Stimulated activated CD8-positive, alpha-beta memory T cell treated with anti-CD3 and anti-CD28 coated beads, Interleukin-12 subunit alpha, Interleukin-12 subunit beta, amount 100 ng/mL, for 4 hours (primary cell): ENCODE measurements around the gene DIAPH1.

Source experiments
- DNase-seq: peaks from one replicate; pipeline ENCODE4 v3.0.0-alpha.2; 2020; ENCODE audit warnings: low read depth

Gene DIAPH1

DNA sequence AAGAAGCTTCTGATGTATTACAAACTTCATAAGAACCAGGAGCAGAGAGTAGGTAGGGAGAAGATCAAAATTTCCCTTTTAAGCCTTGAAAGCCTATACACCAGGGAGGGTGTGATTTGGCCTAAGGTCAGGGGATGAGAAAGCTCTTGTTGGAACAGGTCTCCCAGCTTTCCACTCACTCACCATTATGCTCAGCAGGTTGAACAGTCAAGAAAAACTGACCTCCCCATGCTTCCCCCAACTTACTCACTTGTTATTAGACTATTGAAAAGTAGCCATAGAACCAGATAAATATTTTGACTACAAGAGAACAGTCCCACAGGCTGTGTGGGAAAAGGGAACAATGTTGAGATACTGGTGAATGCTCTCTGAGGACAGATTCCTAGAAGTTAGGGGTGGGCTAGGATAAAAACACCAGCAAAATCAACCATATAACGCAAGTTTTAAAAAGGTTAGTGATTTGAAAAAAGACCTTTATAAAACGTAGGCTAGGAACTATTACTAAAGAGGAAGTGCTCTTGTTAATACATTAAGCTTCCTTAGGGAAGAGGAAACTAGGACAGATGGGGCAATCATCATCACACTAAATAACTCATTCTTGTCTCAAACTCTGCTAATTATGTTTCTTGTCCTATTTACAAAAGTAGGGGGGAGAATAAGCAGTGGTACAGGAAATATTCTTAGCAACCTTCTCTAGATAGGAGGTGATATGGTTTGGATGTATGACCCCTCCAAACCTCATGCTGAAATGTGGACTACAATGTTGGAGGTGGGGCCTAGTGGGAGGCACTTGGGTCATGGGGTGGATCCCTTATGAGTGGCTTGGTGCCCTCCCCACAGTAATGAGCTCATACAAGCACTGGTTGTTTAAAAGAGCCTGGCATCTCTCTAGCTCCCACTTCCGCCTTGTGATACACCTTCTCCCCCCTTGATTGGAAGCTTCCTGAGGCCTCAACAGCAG is 98.9 kb downstream of the DIAPH1 start:
- no peak for DNase-seq

DNA sequence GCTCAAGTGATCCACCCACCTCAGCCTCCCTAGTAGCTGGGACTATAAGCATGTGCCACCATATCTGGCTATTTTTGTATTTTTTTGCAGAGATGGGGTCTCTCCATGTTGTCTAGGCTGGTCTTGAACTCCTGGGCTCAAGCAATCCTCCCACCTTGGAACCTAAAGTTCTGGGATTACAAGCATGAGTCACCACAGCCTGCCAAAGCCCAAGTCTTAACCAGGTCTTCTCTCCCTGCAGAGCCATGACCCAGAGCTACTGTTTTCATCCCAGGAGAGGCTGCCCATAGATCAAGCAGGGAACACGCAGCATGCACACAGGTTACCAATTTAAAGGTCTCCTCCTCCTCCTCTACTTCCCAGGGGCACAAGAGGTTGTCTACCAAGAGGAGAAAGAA is 100.2 kb downstream of the DIAPH1 start:
- no peak for DNase-seq

DNA sequence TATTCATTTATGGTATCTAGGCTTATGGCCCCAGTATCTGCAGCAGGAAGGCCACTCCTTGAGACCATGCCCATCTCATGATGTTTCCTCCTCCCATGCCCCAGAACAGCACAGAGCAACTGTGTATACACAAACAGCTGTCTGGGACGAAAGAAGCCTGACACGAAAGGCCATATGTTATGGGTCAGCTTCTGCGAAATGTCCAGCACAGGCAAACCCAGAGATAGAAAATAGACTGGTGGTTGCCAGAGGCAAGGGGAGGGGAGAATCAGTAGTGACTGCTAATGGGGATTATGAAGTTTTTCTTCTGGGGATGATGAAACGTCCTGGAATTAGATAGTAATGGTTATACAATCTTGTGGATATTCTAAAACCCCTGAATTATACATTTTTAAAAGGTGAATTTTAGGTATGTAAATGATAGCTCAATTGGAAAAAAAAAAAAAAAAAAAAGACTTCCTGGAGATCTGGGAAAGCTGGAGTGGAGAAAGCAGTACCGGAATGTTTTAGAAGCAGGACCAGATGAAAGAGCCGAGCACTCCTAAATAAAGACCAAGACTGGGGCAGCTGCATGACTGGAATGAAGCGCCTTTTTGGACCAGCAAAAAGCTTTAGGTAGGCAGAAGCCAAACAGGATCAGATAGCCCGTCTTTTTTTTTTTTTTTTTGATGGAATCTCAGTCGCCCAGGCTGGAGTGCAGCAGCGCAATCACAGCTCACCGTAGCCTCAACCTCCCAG is 100.8 kb downstream of the DIAPH1 start:
- DNase-seq = no peak

DNA sequence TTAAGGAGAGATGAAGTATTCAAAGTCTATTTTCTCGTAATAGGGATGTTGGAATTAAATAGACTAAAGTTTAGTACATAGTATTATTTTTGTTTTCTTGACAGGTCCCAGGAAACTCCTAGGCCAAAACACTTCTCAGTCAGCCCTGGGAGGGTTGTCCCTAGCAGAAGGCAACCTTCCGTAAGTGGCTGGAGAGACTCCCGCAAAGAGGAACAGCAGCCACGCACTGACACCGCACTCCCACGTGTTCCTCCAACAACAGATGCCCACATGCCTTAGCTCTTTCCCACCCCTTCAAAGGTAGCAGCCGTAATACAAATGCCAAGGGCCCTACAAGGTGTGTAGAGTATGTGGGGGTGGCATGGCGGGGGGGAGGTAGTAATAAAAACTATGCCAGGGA is 101.5 kb downstream of the DIAPH1 start:
- DNase-seq = no peak

DNA sequence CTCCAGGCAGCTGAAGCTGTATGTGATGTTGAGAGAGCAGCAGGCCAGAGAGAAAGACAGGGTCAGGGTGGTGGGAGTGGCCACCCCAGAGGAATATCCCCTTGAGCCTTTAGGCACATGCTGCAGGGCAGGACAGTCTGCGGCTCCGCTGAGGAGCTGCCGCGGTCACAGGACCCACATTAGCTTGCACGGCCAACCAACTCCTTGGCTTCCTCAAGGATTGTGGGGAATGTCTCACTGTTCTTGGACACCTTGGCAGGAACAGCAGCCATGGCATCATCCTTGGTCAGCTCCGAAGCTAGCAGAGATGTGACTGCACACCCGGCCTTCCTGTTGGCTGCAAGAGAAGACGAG is 102.2 kb downstream of the DIAPH1 start:
- no peak for DNase-seq

DNA sequence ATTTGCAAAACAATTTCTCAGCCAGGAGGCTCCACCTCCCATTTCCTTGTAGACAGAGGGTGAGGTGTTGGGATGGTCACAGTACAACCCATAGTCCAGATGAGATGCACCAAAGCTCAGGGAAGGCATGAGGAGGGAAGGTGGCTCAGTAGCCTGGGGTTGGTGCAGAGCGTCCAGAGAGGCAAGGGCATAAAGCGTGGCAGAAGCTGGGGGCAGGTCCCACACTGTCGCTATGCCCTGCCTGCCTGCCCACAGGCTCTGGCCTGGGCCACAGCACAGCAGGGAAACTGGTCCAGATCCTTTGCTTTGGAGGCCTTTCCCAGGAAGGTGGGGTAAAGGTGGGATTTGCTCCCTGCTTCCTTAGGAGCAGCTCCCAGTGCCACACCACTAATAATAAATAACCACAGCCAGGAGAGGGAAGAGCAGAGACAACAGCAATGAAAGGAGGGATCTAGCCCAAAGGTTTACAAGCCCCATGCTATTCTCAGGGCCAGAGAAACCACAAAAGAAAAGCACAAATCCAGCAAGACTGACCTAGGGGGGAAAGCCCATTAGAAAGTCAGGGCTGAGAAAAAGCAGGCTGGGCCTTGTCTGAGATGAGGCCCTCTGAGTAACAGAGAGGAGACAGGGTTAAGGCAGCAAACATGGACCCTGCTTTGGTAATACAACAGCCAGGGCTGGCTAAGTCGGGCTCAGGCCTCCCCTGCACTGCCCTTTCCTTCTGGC is 102.7 kb downstream of the DIAPH1 start:
- no peak for DNase-seq

DNA sequence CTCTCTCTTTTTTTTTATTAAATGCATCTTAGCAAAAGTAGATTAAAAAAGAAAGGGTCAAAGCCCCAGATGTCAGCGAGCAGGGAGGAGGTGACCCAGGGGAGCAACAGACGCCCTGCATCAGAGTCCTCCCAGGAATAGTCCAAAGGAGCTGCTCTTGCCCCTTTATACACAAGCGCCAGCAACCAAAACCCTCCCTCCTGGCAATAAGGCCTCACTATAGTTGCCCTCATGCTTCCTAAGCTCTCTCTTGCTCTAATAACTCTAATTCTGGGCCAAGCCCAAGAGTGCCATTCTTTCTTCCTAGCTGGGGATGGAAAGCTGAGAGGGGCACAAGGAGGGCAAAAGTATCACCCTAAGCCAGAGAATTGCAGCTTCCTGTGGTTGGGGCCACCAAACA is 103.7 kb downstream of the DIAPH1 start:
- DNase-seq = no peak

DNA sequence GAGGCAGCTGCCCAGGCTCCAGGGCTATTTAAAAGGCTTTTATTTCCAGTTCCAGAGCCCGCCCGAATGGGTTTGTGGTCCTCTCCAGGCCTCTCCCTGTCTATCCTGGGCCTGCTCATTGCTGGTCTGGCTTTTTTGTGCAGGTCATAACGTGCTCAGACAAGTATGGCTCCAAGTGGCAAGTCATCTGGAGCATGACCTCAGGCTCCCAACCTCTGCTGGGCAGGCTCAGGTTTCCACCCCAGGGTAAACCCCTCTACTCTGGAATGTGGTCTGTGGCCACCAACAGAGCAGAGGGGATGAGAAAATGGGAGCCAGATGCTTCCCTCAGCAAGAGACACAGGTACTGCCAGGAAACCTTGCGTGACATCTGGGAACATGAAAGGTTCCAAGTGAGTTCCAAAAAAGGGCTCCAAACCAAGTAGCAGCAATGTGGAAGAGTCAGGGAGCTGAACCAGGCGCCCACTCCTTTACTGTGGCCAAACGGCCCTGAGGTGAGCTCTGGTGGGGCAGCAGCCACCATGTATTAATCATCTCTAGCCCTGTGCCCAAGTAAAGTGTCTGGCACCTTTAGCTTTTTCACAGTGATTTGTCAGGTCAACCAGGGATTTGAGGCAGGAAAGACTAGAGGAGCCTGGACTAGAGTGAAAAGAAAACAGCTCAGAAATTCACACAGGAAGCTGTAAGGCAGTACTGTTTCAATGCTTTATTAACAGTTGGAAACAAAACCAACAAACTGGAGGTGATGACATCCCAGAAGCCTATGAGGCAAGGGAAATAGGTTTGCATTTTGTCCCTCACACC is 104.3 kb downstream of the DIAPH1 start:
- no peak for DNase-seq

DNA sequence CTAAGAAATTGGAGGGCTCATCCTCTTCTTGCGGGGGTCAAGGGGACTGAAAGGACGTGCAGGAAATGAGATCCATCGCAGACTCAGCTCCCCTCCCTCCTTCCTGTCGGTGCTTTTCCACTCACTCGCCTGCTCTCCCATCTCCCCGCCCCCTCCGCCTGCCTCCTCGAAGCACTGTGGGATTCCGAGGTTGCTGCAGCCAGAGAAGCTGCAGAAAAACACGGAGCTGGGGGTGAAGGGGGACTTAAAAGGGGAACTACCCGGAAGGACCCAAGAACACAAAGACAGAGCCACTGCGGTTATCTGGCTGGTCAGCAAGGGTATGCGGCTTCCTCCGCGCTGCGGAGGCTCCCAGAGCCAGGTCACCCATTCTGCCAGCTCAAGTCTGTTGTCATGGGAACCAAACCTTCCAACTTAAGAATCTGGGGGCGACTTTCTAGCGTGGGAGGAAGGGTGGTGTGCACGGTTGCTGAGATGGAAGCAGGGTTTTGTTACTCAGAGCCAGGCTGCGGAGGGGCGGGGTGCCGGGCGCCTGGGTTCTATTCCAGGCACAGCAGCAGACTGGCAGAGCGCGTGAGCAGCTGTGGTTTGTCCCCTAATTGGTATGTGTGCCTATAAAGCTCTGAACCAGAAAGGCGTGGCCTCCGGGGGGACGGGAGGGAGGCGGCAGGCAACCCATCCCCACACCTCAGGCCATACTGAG is 105.0 kb downstream of the DIAPH1 start:
- DNase-seq = peak; percentile 58

DNA sequence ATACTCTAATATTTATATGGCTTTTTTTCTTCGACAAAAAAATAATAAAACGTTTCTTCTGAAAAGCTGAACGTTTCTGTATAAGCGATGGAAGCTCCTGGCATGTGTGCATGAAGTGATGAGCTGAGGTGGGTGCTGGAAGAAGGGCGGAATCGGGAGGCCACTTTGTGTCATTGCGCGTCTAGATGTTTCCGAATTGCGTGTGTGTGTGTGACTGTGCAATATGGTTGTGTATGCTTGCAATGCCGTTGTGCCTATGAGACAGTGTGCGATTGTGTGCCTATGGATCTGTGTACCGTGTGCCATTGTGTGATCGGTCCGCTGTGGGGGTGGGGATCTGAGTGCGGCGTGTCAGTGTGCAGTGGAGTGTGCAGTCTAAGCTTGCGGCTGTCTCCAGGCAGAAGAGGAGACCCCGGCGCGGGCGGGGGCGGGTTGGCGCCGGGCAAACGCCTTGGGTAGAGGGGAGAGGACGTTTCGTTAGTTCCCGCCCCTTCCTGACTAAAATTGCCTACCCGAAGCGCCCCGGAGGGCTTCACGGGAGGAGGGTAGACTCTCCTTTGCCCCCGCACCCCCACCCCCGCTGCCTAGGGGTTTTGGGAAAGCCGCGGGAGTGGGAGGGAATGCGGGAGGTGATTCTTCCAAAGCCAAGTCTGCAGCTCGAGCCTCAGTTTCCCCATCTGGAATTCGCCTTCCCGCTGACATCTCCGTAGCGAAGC is 105.7 kb downstream of the DIAPH1 start:
- no peak for DNase-seq

DNA sequence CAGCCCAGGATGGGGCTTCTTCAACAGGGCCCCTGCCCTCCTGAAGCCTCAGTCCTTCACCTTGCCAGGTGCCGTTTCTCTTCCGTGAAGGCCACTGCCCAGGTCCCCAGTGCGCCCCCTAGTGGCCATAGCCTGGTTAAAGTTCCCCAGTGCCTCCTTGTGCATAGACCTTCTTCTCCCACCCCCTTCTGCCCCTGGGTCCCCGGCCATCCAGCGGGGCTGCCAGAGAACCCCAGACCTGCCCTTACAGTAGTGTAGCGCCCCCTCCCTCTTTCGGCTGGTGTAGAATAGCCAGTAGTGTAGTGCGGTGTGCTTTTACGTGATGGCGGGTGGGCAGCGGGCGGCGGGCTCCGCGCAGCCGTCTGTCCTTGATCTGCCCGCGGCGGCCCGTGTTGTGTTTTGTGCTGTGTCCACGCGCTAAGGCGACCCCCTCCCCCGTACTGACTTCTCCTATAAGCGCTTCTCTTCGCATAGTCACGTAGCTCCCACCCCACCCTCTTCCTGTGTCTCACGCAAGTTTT is 106.3 kb downstream of the DIAPH1 start:
- DNase-seq = peak; percentile 55

DNA sequence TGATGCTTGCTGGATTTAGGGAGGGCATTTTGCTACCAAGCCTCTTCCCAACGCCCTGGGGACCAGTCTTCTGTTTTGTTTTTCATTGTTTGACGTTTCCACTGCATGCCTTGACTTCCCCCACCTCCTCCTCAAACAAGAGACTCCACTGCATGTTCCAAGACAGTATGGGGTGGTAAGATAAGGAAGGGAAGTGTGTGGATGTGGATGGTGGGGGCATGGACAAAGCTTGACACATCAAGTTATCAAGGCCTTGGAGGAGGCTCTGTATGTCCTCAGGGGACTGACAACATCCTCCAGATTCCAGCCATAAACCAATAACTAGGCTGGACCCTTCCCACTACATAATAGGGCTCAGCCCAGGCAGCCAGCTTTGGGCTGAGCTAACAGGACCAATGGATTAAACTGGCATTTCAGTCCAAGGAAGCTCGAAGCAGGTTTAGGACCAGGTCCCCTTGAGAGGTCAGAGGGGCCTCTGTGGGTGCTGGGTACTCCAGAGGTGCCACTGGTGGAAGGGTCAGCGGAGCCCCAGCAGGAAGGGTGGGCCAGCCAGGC is 107.0 kb downstream of the DIAPH1 start:
- no peak for DNase-seq

DNA sequence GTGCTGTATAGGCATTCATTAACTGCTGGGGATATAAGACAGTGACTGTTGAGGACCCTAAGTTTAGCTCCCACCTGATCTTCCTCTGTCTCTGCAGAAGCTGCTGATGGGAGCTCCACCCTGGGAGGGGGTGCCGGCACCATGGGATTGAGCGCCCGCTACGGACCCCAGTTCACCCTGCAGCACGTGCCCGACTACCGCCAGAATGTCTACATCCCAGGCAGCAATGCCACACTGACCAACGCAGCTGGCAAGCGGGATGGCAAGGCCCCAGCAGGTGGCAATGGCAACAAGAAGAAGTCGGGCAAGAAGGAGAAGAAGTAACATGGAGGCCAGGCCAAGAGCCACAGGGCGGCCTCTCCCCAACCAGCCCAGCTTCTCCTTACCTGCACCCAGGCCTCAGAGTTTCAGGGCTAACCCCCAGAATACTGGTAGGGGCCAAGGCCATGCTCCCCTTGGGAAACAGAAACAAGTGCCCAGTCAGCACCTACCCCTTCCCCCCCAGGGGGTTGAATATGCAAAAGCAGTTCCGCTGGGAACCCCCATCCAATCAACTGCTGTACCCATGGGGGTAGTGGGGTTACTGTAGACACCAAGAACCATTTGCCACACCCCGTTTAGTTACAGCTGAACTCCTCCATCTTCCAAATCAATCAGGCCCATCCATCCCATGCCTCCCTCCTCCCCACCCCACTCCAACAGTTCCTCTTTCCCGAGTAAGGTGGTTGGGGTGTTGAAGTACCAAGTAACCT is 107.8 kb downstream of the DIAPH1 start:
- no peak for DNase-seq

DNA sequence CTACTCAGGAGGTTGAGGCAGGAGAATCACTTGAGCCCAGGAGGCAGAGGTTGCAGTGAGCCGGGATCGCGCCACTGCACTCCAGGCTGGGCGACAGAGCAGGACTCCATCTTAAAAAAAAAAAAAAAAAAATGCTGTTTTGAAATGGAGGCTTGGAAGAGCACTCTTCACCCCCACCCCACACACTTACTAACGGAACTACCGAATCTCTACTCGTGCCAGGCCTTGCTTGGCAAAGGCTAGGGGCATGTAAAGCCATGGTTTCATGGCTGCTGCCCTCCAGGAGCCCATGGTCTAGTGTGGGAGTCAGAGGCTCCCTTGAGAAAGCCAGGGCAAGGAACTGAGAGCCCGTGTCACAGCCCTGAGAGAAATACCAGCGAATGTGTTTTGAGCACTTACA is 108.6 kb downstream of the DIAPH1 start:
- DNase-seq = no peak

DNA sequence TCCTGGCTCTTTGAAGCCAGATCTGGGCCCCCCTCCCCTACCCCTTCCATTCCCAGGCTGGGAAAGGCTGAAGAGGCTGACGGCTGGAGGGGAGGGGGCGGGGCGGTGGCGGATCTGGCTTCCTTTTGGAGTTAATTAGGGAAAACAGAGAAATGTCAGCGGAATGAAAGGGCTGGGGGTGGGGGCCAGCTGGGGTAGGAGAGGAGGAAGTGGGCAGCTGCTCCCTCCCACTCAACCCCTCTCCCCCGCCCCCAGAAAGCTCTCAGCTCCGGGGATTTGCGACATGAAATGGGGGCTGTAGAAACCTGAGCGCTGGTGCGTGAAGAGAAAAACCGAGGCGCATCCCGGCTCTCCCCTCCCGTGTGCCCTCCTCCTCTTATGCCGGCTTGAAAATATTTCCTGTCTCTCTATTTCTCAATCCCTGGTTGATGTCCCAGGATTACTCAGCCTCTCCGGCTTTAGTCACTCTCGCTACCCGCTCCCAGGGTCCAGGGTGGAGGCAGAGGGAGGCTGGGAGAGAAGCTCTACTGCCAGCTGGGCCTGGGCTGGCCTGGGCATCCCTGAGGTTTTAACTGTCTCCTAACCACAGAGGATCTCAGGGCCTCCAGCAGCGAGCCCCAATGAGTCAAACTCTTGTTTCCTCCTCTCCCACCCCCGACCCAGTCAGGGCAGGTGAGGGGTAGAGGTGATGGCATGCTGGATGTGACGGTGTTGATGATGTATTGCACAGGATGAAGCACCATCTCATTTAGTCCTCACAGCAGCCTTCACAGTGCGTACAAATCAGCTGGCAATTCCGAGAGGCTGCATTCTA is 109.8 kb downstream of the DIAPH1 start:
- DNase-seq = no peak

DNA sequence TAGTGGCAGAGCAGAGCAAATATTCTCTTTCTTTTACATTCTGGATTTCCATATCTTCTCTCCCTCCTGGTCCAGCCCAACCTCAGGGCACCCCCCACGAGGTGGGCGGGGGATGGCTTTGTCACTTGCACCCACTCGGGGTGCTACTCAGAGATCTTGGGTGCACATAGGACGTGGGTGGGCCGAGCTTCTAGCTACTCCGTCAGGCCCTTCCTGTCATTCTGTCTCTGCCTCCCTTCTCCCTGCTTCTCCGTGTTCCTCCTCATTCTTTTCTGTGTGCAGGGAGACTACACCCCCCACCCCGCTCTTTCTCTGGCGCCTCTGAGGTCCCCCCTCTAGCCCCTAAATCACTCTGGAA is 110.4 kb downstream of the DIAPH1 start:
- no peak for DNase-seq

DNA sequence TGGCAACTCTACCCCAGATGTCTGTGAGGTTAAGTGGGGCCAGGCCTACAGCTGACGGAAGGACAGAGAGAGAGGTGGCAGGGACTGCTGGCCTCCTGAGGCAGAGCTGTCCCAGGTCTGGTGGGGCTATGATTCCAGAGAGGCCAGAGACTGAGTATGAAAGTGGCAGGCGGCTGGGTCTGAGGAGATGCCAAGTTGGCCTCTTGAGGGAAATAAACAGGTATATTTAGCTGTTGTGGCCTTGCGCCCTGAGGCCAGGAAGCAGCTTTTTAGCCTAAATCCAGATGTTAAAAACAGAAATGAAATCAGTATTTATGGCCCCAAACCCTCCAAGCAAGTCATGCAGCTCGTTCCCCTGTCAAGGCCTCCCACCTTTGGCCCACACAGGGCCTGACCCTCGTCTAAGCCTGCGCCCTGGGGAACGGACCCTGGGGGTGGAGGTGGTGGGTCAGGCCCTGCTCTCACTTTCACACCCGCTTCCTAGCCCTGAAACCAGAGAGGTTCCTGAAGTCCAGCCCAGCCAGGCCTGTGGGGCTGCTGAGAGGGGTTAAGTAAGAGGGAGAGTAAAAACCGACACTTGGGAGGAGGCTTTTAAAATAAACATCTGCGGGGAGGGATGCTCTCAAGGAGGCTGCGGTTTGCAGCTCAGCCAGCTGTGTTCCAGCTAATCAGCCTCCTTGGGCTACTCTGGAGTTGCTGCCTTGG is 111.3 kb downstream of the DIAPH1 start:
- no peak for DNase-seq
